Glomerular visceral epithelial cell (primary cell): ENCODE data around the gene NFKB1.
"Not testable (repeated sequence)": the region's sequence is repeated elsewhere in the genome, so short reads cannot be mapped to it uniquely, and the experiment has no call there.

Experiments used
- DNase-seq: peaks from one replicate; pipeline ENCODE4 v3.0.0-alpha.2; 2016; ENCODE audit errors: extremely low spot score

Gene NFKB1

DNA sequence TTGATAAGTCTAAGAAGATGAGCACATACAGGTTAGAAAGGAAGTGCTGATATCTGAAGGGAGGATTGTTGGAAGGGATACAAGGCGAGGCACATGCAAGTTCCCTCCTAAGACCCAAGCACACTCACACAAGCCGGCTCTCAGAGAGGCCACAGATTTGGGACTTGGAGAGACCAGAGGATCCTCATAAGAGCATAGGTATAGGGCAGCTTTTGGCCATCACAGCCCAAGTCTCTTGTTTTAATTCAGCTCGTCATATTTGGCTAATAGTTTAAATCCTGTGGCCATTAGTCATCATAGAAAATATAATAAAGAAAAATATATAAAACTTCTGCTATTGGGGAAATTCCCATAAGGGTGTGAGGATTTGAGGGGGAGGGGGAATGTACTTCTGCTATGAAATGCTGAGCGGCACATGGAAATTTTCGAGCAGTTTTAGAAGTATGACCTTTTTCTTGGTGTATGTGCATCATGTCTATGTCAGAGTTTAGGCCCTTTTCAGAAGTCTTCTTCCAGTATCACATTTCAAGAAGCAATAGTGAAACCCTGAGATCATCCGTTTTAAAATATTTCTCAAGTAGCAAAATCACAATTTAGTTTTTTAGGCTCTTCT is 97.7 kb downstream of the NFKB1 start:
- DNase-seq: no peak

DNA sequence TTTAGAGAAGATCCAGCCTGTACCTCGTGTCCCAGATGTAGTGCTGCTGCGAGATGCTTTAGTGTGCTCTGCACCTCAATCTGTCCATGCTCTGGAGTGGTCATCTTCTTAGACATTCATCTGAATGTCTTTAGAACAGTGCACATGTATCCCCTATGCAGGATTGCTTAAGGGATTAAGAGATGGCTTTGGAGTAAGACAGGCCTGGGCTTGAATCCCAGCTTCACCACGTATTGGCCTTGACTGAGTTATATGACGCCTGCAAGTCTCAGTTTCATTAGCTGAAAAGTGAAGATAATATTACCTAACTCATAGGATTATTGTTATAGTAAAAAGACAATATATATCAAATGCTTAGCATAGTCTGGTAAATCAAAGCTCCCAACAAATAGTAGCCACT is 98.3 kb downstream of the NFKB1 start:
- DNase-seq: no peak

DNA sequence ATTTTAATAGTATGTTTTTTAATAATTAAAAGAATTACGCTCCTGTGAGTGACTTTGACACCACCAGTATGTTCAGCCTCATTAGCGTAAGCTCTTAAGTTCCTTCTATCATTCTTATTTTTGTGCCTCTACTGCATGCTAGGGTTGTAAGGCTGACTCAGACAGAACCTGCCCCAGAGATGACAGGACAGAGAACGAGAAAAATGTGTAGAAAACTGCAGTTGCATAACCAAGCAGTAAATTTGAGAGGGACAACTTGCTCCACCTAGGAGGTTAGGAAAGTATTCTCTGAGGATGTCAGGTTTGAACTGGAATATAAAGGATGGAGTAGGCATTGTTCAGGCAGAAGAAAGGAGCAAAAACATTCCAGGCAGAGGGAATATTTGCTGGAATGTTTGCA is 98.7 kb downstream of the NFKB1 start:
- no peak for DNase-seq

DNA sequence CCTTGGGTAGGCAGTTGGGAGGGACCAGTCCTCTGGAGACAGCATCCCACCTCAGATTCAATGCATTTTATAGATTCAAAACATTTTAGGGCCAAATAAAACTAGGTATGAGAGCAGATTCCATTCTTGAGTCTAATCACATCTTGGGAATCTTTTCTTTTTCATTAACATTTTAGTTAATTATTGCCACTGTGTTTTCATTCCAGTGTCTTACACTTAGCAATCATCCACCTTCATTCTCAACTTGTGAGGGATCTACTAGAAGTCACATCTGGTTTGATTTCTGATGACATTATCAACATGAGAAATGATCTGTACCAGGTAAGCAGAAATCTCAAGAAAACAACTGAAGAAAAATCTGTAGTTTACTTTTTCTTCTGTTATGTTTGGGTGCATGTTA is 99.5 kb downstream of the NFKB1 start:
- no peak for DNase-seq

DNA sequence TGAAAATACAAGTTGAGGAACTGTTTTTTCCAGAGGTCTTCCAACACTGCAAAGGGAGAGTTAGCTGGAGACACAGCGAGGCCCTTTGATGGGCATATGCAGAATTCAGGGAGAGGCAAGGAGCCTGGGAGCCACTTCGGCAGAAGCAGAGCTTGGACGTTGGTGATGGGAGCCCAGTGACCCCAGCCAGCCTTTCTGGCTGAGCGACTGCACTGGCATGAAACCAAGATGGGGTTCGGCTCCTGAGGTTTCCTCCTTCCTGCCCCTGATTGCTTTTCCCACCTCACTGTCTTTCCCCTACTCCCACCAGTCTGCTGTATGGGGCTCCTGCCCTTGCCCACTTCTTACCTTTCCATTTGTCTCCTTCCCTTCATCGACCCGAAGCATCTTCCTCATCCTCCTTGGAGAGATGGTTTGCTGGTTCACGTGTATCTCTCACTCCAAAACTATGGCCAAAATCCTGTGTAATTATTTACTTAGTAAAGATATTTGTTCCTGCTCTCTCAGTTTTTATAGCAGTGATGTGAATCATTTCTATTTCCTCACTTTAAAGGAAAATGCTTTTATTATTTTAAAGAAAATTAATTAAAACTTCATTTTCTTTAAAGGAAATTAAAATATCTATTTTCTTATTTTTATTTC is 100.5 kb downstream of the NFKB1 start:
- peak; percentile 30 for DNase-seq

DNA sequence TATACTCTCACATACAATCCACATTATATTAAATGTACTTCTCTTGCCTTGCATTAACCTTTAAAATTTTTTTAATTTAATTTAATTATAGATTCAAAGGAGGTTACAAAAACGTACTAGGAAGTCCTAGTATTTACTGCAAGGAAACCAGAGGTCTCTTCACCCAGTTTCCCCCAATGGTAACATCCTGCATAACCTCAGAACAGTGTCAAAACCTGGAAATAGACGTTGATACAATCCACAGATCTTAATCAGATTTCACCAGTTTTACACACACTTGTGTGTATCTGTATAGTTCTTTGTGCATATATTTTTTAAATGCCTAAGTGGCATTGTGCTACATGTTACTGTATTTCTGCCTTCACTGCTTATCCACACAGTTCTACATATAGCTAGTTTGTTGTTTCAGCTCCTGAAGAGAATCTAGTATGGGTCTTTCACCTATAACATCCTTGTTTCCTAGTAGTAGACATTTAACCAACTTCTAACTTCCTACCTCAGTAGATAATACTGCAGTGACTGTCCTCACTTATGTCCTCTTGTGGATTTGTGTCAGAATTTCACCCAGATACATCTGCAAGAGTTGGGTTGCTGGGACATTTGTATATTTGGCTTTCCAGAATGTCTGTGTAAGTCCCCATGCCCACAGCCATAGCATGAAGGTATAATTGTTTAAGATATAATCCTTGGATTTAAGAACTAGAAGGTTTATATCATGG is 103.2 kb downstream of the NFKB1 start:
- no peak for DNase-seq

DNA sequence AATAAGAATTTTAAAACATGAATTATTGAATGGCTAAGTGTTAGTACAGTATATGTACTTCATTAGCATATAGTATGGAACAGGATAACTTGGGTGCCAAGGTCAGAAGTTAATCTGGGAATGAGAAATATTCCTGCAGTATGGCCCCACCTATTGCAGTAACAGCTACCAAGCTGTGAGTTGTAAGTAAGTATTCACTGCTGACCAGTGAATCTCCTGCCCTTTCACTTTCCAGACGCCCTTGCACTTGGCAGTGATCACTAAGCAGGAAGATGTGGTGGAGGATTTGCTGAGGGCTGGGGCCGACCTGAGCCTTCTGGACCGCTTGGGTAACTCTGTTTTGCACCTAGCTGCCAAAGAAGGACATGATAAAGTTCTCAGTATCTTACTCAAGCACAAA is 105.1 kb downstream of the NFKB1 start:
- DNase-seq: no peak

DNA sequence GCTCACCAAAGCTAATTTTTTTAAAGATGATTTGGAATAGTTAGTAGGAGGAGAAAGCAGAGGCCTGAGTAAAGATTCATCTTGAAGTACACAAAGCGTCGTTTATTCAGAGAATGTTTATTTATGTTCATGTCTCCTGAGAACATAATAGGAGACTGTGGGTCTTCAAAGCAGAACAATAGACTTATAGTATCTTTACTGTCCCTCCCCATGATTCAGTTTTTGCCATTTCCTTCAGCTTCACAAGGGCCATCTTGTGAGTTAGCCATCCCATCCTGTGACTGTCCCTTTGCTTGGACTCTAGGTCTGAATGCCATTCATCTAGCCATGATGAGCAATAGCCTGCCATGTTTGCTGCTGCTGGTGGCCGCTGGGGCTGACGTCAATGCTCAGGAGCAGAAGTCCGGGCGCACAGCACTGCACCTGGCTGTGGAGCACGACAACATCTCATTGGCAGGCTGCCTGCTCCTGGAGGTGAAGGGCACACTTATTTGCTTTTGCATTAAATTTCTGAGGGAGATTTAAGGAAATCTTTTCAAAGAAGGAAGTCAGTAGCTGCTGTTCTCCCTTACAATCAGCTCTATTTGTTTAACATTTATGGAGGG is 105.8 kb downstream of the NFKB1 start:
- DNase-seq: no peak

DNA sequence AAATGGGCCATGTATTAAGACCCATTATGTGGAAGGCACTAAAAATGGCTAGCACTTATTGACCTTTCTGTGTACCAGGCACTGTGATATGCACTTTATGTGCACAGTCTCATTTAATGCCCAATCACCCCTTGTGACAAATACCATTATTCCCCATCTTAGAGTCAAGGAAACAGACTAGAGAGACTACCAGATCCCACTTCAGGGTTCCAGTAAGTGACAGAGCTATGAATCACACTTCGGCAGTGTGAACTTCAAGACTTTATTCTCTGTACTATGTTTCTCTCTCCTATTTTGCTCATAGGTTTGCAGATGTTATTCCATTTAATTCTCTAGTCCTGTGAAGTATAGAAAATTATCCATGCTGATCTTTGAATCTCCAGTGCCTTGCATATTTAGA is 107.0 kb downstream of the NFKB1 start:
- DNase-seq: no peak

DNA sequence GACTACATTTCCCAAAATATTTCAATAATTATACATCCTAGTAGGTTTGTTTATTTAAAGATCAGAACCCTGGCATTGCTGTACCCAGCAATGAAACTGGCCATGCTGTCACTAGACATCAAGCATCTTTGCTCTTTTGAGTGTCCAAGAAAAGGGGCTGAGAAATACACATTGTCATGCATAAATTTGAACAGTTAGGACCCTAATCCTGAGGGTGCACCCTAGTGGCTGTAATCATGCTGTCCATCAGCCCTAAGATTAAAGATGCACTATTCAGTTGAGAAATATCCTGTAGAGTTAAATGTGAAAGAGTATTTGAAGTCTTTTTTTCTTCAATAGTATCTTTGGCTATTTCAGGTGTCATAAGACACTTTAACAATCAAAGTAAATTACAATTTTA is 108.8 kb downstream of the NFKB1 start:
- peak; percentile 16 for DNase-seq

DNA sequence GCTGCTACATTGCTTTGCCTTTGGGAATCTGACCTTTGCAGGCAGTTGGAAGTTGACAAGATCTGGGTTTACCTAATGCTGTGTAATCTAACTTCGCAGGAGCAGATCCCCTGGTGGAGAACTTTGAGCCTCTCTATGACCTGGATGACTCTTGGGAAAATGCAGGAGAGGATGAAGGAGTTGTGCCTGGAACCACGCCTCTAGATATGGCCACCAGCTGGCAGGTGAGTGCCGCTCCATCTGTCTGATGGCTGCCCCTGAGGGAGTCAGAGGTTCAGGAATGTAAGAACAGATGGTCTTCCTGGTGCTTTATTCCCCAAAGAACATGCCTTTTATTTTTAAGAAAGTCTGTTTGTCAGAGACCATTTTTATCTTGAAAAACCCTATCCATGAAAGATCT is 109.3 kb downstream of the NFKB1 start:
- DNase-seq: no peak

DNA sequence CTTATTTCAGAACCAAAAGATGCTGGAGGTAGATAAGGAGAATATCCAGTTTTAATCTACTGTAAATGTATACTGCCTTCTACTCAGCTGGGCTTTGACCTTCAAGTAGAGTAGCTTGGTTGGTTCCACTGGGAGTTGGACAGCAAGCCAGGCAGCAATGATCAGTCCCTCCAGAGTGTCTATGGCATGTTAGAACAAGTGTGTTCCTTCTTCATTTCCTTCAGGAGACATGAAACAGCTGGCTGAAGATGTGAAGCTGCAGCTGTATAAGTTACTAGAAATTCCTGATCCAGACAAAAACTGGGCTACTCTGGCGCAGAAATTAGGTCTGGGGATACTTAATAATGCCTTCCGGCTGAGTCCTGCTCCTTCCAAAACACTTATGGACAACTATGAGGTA is 111.1 kb downstream of the NFKB1 start:
- no peak for DNase-seq

DNA sequence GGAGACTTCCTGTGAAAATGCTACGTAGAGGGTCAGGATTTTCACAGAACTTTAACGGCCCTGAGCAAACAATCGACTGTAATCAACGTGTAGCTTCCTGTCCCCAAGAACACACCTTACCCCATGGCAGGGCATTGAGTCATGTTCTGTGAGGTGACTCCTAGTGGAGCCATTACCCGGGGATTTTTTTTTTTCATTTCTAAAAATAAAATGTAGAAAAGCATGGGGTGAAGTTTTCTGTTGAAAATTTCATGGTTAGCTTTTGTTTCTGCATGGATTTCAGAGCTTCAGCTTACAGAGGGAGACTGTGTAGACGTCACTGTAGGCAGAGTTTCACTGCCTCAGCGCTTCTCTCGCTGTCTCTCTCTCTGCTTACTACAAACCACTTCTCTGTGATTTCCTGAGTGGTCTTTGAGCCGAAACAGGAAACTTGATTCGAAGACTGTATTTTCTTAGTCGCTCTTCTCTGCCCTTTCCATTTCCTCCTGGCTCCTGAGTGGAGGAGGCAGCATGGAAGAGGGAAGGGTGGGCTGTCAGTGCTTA is 111.7 kb downstream of the NFKB1 start:
- DNase-seq: no peak

DNA sequence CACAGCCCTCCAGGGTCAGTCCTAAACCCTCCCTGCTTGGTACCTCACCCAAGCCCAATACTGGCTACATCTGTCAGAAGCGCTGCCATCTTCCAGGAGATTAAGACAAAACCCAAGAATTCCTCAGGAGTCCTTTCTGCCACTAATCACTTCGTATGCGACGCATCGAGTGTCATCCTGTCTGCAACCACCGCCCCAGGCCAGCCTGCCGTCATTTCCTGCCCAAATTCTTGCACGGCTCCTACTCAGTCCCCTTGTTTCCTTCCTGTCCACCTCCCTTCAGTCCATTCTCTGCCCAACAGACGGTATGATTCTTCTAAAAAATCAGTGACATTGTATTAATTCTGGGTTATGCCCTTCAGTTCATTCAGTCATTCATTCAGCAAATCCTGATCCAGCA is 113.6 kb downstream of the NFKB1 start:
- no peak for DNase-seq

DNA sequence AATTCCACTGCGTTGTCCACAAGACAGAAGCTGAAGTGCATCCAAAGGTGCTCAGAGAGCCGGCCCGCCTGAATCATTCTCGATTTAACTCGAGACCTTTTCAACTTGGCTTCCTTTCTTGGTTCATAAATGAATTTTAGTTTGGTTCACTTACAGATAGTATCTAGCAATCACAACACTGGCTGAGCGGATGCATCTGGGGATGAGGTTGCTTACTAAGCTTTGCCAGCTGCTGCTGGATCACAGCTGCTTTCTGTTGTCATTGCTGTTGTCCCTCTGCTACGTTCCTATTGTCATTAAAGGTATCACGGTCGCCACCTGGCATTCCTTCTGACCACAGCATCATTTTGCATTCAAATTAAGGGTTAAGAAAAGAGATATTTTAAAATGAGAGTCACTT is 115.5 kb downstream of the NFKB1 start:
- no peak for DNase-seq

DNA sequence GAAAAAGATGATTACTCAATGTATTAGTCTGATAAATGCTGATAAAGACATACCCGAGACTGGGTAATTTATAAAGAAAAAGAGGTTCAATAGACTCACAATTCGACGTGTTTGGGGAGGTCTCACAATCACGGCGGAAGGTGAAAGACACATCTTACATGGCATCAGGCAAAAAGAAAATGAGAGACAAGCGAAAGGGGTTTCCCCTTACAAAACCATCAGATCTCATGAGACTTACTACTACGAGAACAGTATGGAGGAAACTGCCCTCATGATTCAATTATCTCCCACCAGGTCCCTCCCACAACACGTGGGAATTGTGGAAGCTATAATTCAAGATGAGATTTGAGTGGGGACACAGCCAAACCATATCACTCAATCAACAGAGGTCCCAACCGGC is 117.9 kb downstream of the NFKB1 start:
- not testable (repeated sequence) for DNase-seq

DNA sequence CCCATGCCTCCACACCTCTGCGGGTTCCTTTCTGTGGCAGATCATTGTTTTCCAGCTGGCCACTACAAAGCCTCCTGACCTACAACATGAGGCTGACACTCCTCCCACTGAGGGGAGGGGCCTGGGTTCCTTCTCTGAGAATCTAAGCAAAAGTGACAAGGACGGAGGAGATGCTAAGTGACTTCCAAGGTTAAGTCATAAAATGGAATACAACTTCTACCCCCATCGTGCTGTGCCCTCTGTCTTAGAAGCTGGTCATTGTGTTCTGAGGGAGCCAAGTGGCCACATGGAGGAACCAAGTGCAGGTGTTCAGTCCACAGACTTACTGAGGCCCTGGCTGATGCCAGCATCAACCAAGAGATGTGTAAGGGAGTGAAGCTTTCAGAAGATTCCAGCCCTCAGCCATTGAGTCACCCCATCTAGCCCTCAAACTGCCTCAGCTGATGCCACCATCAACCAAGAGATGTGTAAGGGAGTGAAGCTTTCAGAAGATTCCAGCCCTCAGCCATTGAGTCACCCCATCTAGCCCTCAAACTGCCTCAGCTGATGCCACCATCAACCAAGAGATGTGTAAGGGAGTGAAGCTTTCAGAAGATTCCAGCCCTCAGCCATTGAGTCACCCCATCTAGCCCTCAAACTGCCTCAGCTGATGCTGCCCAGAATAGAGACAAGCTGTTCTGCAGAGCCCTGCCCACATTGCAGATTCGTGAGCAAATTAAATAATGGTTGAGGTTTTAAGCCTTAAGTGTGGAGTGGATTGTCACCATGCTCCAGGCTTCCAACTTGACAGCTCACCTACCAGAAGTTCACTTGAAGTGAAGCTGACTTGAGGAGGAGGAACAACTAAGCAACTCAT is 118.8 kb downstream of the NFKB1 start:
- peak; percentile 13 for DNase-seq

DNA sequence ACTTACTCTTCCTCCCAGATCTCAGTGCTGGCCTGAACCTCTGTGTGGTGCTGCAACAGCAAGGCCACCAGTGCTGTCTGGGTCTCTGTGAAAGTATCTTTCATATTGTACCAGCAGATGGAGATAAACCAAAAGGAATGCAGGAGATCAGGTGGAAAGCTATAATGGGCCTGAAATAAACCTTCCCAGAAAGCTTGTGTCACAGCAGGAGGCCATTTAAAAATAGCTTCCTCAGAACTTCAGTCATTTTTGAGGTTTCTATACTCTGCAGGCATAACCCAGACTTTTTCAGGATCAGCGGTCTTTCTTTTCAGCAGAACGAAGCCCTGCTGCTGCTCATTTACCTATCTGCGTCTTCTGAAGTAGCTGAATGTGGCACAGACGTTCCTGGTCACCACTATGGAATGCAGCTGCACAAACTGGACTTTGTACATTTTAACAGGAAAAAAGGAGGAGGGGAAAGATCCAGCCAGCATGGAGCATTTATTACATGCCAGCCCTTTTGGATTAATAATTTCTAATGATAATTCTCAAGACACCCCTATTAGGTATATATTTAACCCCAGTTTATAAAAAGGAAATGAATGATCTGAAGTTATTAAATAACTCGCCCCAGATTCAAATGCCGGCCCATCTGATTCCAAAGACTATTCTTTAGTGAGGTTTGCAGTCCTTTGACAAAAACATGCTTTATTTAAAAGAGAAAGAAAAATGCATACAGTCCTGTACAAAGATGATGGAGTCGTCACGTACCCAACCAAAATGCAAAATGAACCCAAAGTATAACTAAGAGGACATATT is 119.7 kb downstream of the NFKB1 start:
- peak; percentile 94 for DNase-seq

DNA sequence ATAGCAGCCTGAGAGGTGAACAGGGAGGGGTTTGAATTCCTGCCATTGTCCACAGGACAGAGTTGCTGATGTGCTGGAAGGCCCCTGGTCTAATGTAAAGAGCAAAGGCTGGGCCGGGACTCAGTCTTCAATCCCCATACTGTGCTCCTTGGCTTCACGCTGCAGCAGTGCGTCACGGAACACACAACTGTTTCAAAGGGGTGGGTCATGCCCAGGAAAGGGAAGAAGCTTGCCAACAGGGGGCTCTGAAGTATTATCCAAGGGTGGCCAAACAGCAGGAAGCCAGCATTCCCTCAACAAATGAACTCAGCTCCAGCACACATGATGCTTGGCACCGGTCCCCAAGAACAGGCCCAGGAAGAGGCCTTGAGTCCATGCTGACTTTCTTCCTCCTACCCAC is 122.5 kb downstream of the NFKB1 start:
- DNase-seq: peak; percentile 52

DNA sequence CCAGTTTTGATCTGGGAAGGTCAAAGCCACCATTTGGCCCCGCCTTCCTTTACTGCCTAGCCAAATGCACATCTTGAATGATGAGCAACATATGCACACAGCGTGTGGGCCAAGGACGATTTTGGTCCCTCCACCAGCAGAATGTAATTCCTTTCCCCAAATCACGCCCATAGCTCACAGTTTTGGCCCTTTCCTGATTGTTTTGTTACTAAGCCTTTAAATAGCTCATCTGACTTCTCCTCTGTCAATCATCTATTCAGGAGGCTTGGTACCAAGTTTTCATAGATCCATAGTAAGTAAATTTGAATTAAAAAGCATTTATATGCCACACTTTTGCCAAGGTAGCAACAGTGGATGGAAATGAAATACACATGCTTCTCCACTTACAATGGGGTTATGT is 123.3 kb downstream of the NFKB1 start:
- DNase-seq: no peak
